ENCODE results near the gene ATE1. TPM values are rescaled to one million over a fixed set of nuclear protein-coding genes. Genes with fewer than 3 reads are reported as not detected.

Gene ATE1
- polyA plus RNA-seq, 1 experiment, result 17.9 TPM

GRCh38 chr10:121774404-121774803, 153.4 kb downstream of the ATE1 start:
- ChIA-PET CTCF (interaction anchor here (1.0 kb wide), 1 partner anchor 50 kb away, joined by 4 read pairs; no protein-coding TSS in a partner anchor), POLR2A (no interaction called here)
- no peak for TF ChIP-seq CTCF (IDR thresholded peaks at IDR 0.05; ENCODE audit: low read depth, low read length)
- no peak overlapping the region for H3K4me3 ChIP-seq (ENCODE audit: low read depth, low read length)
- no peak for DNase-seq (ENCODE audit: low read depth, low spot score)
- no peaks in the 10 kb centered on the region for H3K9me3 ChIP-seq (ENCODE audit: control insufficient read depth, insufficient read depth, low read length)
- H3K27ac ChIP-seq (ENCODE audit: low read depth, low read length), result no peak overlapping the region
- H3K27me3 ChIP-seq (ENCODE audit: control insufficient read depth, insufficient read depth, low read length), result no peaks in the 10 kb centered on the region

GRCh38 chr10:121772884-121773283, 154.9 kb downstream of the ATE1 start:
- H3K9me3 ChIP-seq (ENCODE audit: control insufficient read depth, insufficient read depth, low read length), result no peaks in the 10 kb centered on the region
- no peak for TF ChIP-seq CTCF (IDR thresholded peaks at IDR 0.05; ENCODE audit: low read depth, low read length)
- no peaks in the 10 kb centered on the region for H3K27me3 ChIP-seq (ENCODE audit: control insufficient read depth, insufficient read depth, low read length)
- DNase-seq (ENCODE audit: low read depth, low spot score), result peak; percentile 16
- ChIA-PET CTCF (interaction anchor here (0.5 to 1.9 kb wide), 2 partner anchors 114 to 128 kb away, joined by 3 to 4 read pairs; no protein-coding TSS in a partner anchor), POLR2A (interaction anchor here (1.3 kb wide), 1 partner anchor 155 kb away, joined by 3 read pairs; the partner anchor contains the start of gene ATE1)
- no peak overlapping the region for H3K4me3 ChIP-seq (ENCODE audit: low read depth, low read length)
- no peak overlapping the region for H3K27ac ChIP-seq (ENCODE audit: low read depth, low read length)

- Histone ChIP-seq H3K4me3 (ENCODE audit: low read depth, low read length) (no peak overlapping the region), H3K9me3 (ENCODE audit: control insufficient read depth, insufficient read depth, low read length) (no peaks in the 10 kb centered on the region), H3K27me3 (ENCODE audit: control insufficient read depth, insufficient read depth, low read length) (no peaks in the 10 kb centered on the region), H3K27ac (ENCODE audit: low read depth, low read length) (no peak overlapping the region)
- ChIA-PET POLR2A (interaction anchor here (1.3 kb wide), 1 partner anchor 155 kb away, joined by 3 read pairs; the partner anchor contains the start of gene ATE1), CTCF (interaction anchor here (1.9 kb wide), 1 partner anchor 128 kb away, joined by 4 read pairs; no protein-coding TSS in a partner anchor)
- TF ChIP-seq CTCF (IDR thresholded peaks at IDR 0.05; ENCODE audit: low read depth, low read length), result no peak
- DNase-seq (ENCODE audit: low read depth, low spot score), result no peak
Measured at GRCh38 chr10:121772406-121772805, 155.4 kb downstream of the ATE1 start.

GRCh38 chr10:121771966-121772365, 155.9 kb downstream of the ATE1 start:
- ChIA-PET CTCF (interaction anchor here (1.4 to 1.9 kb wide), 2 partner anchors 52 to 129 kb away, joined by 4 to 8 read pairs; no protein-coding TSS in a partner anchor), POLR2A (interaction anchor here (1.3 kb wide), 1 partner anchor 156 kb away, joined by 3 read pairs; the partner anchor contains the start of gene ATE1)
- no peaks in the 10 kb centered on the region for H3K9me3 ChIP-seq (ENCODE audit: control insufficient read depth, insufficient read depth, low read length)
- H3K4me3 ChIP-seq (ENCODE audit: low read depth, low read length), result no peak overlapping the region
- H3K27ac ChIP-seq (ENCODE audit: low read depth, low read length), result no peak overlapping the region
- no peak for DNase-seq (ENCODE audit: low read depth, low spot score)
- H3K27me3 ChIP-seq (ENCODE audit: control insufficient read depth, insufficient read depth, low read length), result no peaks in the 10 kb centered on the region
- TF ChIP-seq CTCF (IDR thresholded peaks at IDR 0.05; ENCODE audit: low read depth, low read length), result no peak

- DNase-seq (ENCODE audit: low read depth, low spot score), result no peak
- no peak overlapping the region for H3K27ac ChIP-seq (ENCODE audit: low read depth, low read length)
- no peak for TF ChIP-seq CTCF (IDR thresholded peaks at IDR 0.05; ENCODE audit: low read depth, low read length)
- H3K9me3 ChIP-seq (ENCODE audit: control insufficient read depth, insufficient read depth, low read length), result no peaks in the 10 kb centered on the region
- no peaks in the 10 kb centered on the region for H3K27me3 ChIP-seq (ENCODE audit: control insufficient read depth, insufficient read depth, low read length)
- H3K4me3 ChIP-seq (ENCODE audit: low read depth, low read length), result no peak overlapping the region
- CTCF ChIA-PET, result no interaction called here
- POLR2A ChIA-PET, result no interaction called here
Measured at GRCh38 chr10:121766426-121766825, 161.4 kb downstream of the ATE1 start.
